ENCODE data around the gene ST3GAL6.

DNA sequence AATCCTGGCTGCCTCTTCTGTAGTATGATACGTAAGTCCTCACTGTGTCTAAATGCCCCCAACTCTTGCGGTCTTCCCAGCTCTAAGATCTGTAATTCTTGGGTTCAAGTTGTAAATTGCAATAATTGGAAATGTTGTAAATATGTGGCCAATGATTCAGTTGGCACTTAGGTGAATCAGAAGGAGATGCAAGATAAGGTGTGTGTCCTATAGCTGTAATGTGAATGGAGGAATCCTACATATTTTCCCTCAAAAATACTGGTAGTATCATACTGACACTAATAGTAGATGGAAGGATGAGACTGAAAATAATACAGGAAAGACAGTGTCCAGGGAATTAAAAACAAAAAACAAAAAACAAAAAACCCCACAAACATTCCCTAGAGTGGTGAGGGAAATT, 3.5 kb upstream of the ST3GAL6 start:
- TF ChIP-seq CTCF (IDR thresholded peaks at IDR 0.05; ENCODE audit: extremely low read depth in 1 of 2, insufficient read depth in 1 of 2, low read depth in 1 of 2, low read length in 2 of 2) (no peak), POLR2AphosphoS5 (IDR thresholded peaks at IDR 0.05; ENCODE audit: insufficient read depth, low read depth, low read length) (no peak)

All from endothelial cell of umbilical vein (primary cell).